B cell (primary cell): Measurements from ENCODE around the gene STEAP1B.

Source experiments
- CTCF ChIP-seq: fragments of 200-600 bp; IDR thresholded peaks from one replicate; pipeline ENCODE4 v1.8.0; 2022; ENCODE audit warnings: antibody characterized with exemption, mild to moderate bottlenecking
- EZH2 ChIP-seq: IDR thresholded peaks from 2 replicates; pipeline ENCODE4 v1.6.1; 2012; ENCODE audit warnings: borderline replicate concordance, low read depth, mild to moderate bottlenecking, moderate library complexity, low read length; ENCODE audit not compliant: insufficient read depth, poor library complexity, severe bottlenecking

GRCh38 chr7:22402250-22402649 lies 97.7 kb downstream of the STEAP1B start:
- no peak for TF ChIP-seq CTCF
- TF ChIP-seq EZH2, result no peak
